ENCODE measurements around the gene GIGYF2. TPM values are rescaled to one million over a fixed set of nuclear protein-coding genes. Genes with fewer than 3 reads are reported as not detected.

GIGYF2 gene
- total and polyA plus RNA-seq, 12 donors, result 9.9 to 71.7 (median 66.1) TPM

- Histone ChIP-seq H3K36me3 (peaks cover 0 to 12% (median 5%) of the 10 kb centered on the region in 9 donors), H3K9me3 (no peaks in the 10 kb centered on the region), H3K4me3 (no peak overlapping the region), H3K27me3 (no peaks in the 10 kb centered on the region), H3K27ac (no peak overlapping the region), H3K4me1 (no peaks in the 10 kb centered on the region)
- no peak for TF ChIP-seq CTCF (IDR thresholded peaks at IDR 0.05)
- intact Hi-C loops (cut with DNase I), result no loop called here
- DNase-seq (no peak), ATAC-seq (no peak)
- 77 to 84% methylated on average over 4 of the region's 4 CpGs for WGBS, 2 donors
Measured at GRCh38 chr2:232866104-232866503, 169.0 kb downstream of the GIGYF2 start.

- no peak overlapping the region for H3K4me3 ChIP-seq
- H3K36me3 ChIP-seq, result peaks cover 0 to 5% (median 0%) of the 10 kb centered on the region in 9 donors
- no peak overlapping the region for H3K27ac ChIP-seq
- no peaks in the 10 kb centered on the region for H3K9me3 ChIP-seq
- no peak for TF ChIP-seq CTCF (IDR thresholded peaks at IDR 0.05)
- H3K27me3 ChIP-seq, result peaks cover 0 to 3% (median 0%) of the 10 kb centered on the region in 7 donors
- ATAC-seq (no peak), DNase-seq (no peak)
- intact Hi-C loops (cut with DNase I), result no loop called here
- 72 to 74% methylated on average over 15 of the region's 15 CpGs for WGBS, 2 donors
- H3K4me1 ChIP-seq, result peaks cover 0 to 3% (median 0%) of the 10 kb centered on the region in 9 donors
Measured at GRCh38 chr2:232869138-232870017, 172.2 kb downstream of the GIGYF2 start.

GRCh38 chr2:232870018-232870765 lies 173.1 kb downstream of the GIGYF2 start, which contains the start of gene SNORC:
Gene SNORC (plus strand): TSS chr2:232870264. CDS start chr2:232870342, 78 bp downstream.
- no peak for ATAC-seq
- H3K27ac ChIP-seq, result no peak within 1 kb of the TSS

More at GRCh38 chr2:232870018-232870765, 173.1 kb downstream of the GIGYF2 start, which contains the start of gene SNORC:
- no peak for TF ChIP-seq CTCF (IDR thresholded peaks at IDR 0.05)
- no peak for DNase-seq
- Histone ChIP-seq H3K4me3 (no peak within 1 kb of the TSS), H3K9me3 (no peaks in the 10 kb centered on the region), H3K36me3 (peaks cover 0 to 5% (median 0%) of the 10 kb centered on the region in 9 donors), H3K4me1 (peaks cover 0 to 3% (median 0%) of the 10 kb centered on the region in 9 donors), H3K27me3 (peaks cover 2 to 11% (median 7%) of the 10 kb centered on the region in 7 donors)
- intact Hi-C loops (cut with DNase I), result no loop called here
- WGBS, 2 donors, result 89% methylated on average over 21 of the region's 21 CpGs
